Measurements from ENCODE around the gene CACNA1C.
A peak's percentile ranks its signal among the peaks of the same experiment; 100 is the strongest.

Gene CACNA1C

GRCh38 chr12:2494486-2495192 lies 441.9 kb downstream of the CACNA1C start:
- Histone ChIP-seq H3K4me1 (ENCODE audit: control insufficient read depth in 1 of 2, insufficient read depth in 2 of 2, low read length in 2 of 2) (peaks cover 17 to 25% of the 10 kb centered on the region in 2 donors), H3K27me3 (ENCODE audit: low read depth, low read length) (no peaks in the 10 kb centered on the region), H3K4me3 (ENCODE audit: low read depth in 1 of 2, low read length in 2 of 2) (no peak overlapping the region), H3K9me3 (ENCODE audit: control insufficient read depth in 1 of 2, low read length in 2 of 2) (no peaks in the 10 kb centered on the region), H3K27ac (ENCODE audit: low read length) (peak overlapping the region; percentile 4), H3K36me3 (ENCODE audit: control insufficient read depth in 1 of 2, insufficient read depth in 2 of 2, low read length in 2 of 2) (no peaks in the 10 kb centered on the region)

- H3K4me3 ChIP-seq (ENCODE audit: low read depth in 1 of 2, low read length in 2 of 2): no peak overlapping the region
- H3K9me3 ChIP-seq (ENCODE audit: control insufficient read depth in 1 of 2, low read length in 2 of 2): no peaks in the 10 kb centered on the region
- H3K4me1 ChIP-seq (ENCODE audit: control insufficient read depth in 1 of 2, insufficient read depth in 2 of 2, low read length in 2 of 2): peaks cover 15 to 23% of the 10 kb centered on the region in 2 donors
- H3K27me3 ChIP-seq (ENCODE audit: low read depth, low read length): no peaks in the 10 kb centered on the region
- H3K27ac ChIP-seq (ENCODE audit: low read length): no peak overlapping the region
- H3K36me3 ChIP-seq (ENCODE audit: control insufficient read depth in 1 of 2, insufficient read depth in 2 of 2, low read length in 2 of 2): no peaks in the 10 kb centered on the region
Measured at GRCh38 chr12:2495417-2496112, 442.8 kb downstream of the CACNA1C start.

- H3K27ac ChIP-seq (ENCODE audit: low read length): no peak overlapping the region
- H3K4me1 ChIP-seq (ENCODE audit: control insufficient read depth in 1 of 2, insufficient read depth in 2 of 2, low read length in 2 of 2): peaks cover 11 to 15% of the 10 kb centered on the region in 2 donors
- no peaks in the 10 kb centered on the region for H3K9me3 ChIP-seq (ENCODE audit: control insufficient read depth in 1 of 2, low read length in 2 of 2)
Measured at GRCh38 chr12:2498964-2499500, 446.2 kb downstream of the CACNA1C start.

GRCh38 chr12:2501464-2502191 lies 448.8 kb downstream of the CACNA1C start:
- H3K27me3 ChIP-seq (ENCODE audit: low read depth, low read length): no peaks in the 10 kb centered on the region
- no peaks in the 10 kb centered on the region for H3K4me1 ChIP-seq (ENCODE audit: control insufficient read depth in 1 of 2, insufficient read depth in 2 of 2, low read length in 2 of 2)
- no peaks in the 10 kb centered on the region for H3K9me3 ChIP-seq (ENCODE audit: control insufficient read depth in 1 of 2, low read length in 2 of 2)
- H3K4me3 ChIP-seq (ENCODE audit: low read depth in 1 of 2, low read length in 2 of 2): no peak overlapping the region
- H3K27ac ChIP-seq (ENCODE audit: low read length): no peak overlapping the region
- no peaks in the 10 kb centered on the region for H3K36me3 ChIP-seq (ENCODE audit: control insufficient read depth in 1 of 2, insufficient read depth in 2 of 2, low read length in 2 of 2)

More at GRCh38 chr12:2498964-2499500, 446.2 kb downstream of the CACNA1C start:
- Histone ChIP-seq H3K4me3 (ENCODE audit: low read depth in 1 of 2, low read length in 2 of 2) (no peak overlapping the region), H3K36me3 (ENCODE audit: control insufficient read depth in 1 of 2, insufficient read depth in 2 of 2, low read length in 2 of 2) (no peaks in the 10 kb centered on the region), H3K27me3 (ENCODE audit: low read depth, low read length) (no peaks in the 10 kb centered on the region)

- H3K27ac ChIP-seq (ENCODE audit: low read length): no peak overlapping the region
- H3K27me3 ChIP-seq (ENCODE audit: low read depth, low read length): no peaks in the 10 kb centered on the region
- H3K36me3 ChIP-seq (ENCODE audit: control insufficient read depth in 1 of 2, insufficient read depth in 2 of 2, low read length in 2 of 2): no peaks in the 10 kb centered on the region
Measured at GRCh38 chr12:2503036-2503435, 450.2 kb downstream of the CACNA1C start.

GRCh38 chr12:2503762-2504161 lies 451.0 kb downstream of the CACNA1C start:
- H3K4me1 ChIP-seq (ENCODE audit: control insufficient read depth in 1 of 2, insufficient read depth in 2 of 2, low read length in 2 of 2): no peaks in the 10 kb centered on the region
- no peaks in the 10 kb centered on the region for H3K36me3 ChIP-seq (ENCODE audit: control insufficient read depth in 1 of 2, insufficient read depth in 2 of 2, low read length in 2 of 2)
- no peaks in the 10 kb centered on the region for H3K27me3 ChIP-seq (ENCODE audit: low read depth, low read length)
- no peak overlapping the region for H3K4me3 ChIP-seq (ENCODE audit: low read depth in 1 of 2, low read length in 2 of 2)
- no peak overlapping the region for H3K27ac ChIP-seq (ENCODE audit: low read length)
- no peaks in the 10 kb centered on the region for H3K9me3 ChIP-seq (ENCODE audit: control insufficient read depth in 1 of 2, low read length in 2 of 2)

More at GRCh38 chr12:2503036-2503435, 450.2 kb downstream of the CACNA1C start:
- no peak overlapping the region for H3K4me3 ChIP-seq (ENCODE audit: low read depth in 1 of 2, low read length in 2 of 2)
- no peaks in the 10 kb centered on the region for H3K9me3 ChIP-seq (ENCODE audit: control insufficient read depth in 1 of 2, low read length in 2 of 2)
- no peaks in the 10 kb centered on the region for H3K4me1 ChIP-seq (ENCODE audit: control insufficient read depth in 1 of 2, insufficient read depth in 2 of 2, low read length in 2 of 2)

GRCh38 chr12:2504577-2504976 lies 451.8 kb downstream of the CACNA1C start:
- H3K4me3 ChIP-seq (ENCODE audit: low read depth in 1 of 2, low read length in 2 of 2): no peak overlapping the region
- H3K4me1 ChIP-seq (ENCODE audit: control insufficient read depth in 1 of 2, insufficient read depth in 2 of 2, low read length in 2 of 2): no peaks in the 10 kb centered on the region
- no peak overlapping the region for H3K27ac ChIP-seq (ENCODE audit: low read length)
- no peaks in the 10 kb centered on the region for H3K36me3 ChIP-seq (ENCODE audit: control insufficient read depth in 1 of 2, insufficient read depth in 2 of 2, low read length in 2 of 2)
- H3K27me3 ChIP-seq (ENCODE audit: low read depth, low read length): no peaks in the 10 kb centered on the region
- no peaks in the 10 kb centered on the region for H3K9me3 ChIP-seq (ENCODE audit: control insufficient read depth in 1 of 2, low read length in 2 of 2)

- Histone ChIP-seq H3K27ac (ENCODE audit: low read length) (no peak overlapping the region), H3K4me1 (ENCODE audit: control insufficient read depth in 1 of 2, insufficient read depth in 2 of 2, low read length in 2 of 2) (no peaks in the 10 kb centered on the region), H3K36me3 (ENCODE audit: control insufficient read depth in 1 of 2, insufficient read depth in 2 of 2, low read length in 2 of 2) (no peaks in the 10 kb centered on the region), H3K4me3 (ENCODE audit: low read depth in 1 of 2, low read length in 2 of 2) (no peak overlapping the region), H3K9me3 (ENCODE audit: control insufficient read depth in 1 of 2, low read length in 2 of 2) (no peaks in the 10 kb centered on the region), H3K27me3 (ENCODE audit: low read depth, low read length) (no peaks in the 10 kb centered on the region)
Measured at GRCh38 chr12:2507814-2508213, 455.0 kb downstream of the CACNA1C start.

GRCh38 chr12:2509137-2509536 lies 456.4 kb downstream of the CACNA1C start:
- Histone ChIP-seq H3K27ac (ENCODE audit: low read length) (no peak overlapping the region), H3K4me3 (ENCODE audit: low read depth in 1 of 2, low read length in 2 of 2) (no peak overlapping the region), H3K36me3 (ENCODE audit: control insufficient read depth in 1 of 2, insufficient read depth in 2 of 2, low read length in 2 of 2) (no peaks in the 10 kb centered on the region), H3K4me1 (ENCODE audit: control insufficient read depth in 1 of 2, insufficient read depth in 2 of 2, low read length in 2 of 2) (no peaks in the 10 kb centered on the region), H3K9me3 (ENCODE audit: control insufficient read depth in 1 of 2, low read length in 2 of 2) (no peaks in the 10 kb centered on the region), H3K27me3 (ENCODE audit: low read depth, low read length) (no peaks in the 10 kb centered on the region)

- no peaks in the 10 kb centered on the region for H3K36me3 ChIP-seq (ENCODE audit: control insufficient read depth in 1 of 2, insufficient read depth in 2 of 2, low read length in 2 of 2)
Measured at GRCh38 chr12:2510045-2510444, 457.3 kb downstream of the CACNA1C start.

More at GRCh38 chr12:2510045-2510444, 457.3 kb downstream of the CACNA1C start:
- Histone ChIP-seq H3K4me1 (ENCODE audit: control insufficient read depth in 1 of 2, insufficient read depth in 2 of 2, low read length in 2 of 2) (no peaks in the 10 kb centered on the region), H3K27me3 (ENCODE audit: low read depth, low read length) (no peaks in the 10 kb centered on the region), H3K9me3 (ENCODE audit: control insufficient read depth in 1 of 2, low read length in 2 of 2) (no peaks in the 10 kb centered on the region), H3K4me3 (ENCODE audit: low read depth in 1 of 2, low read length in 2 of 2) (no peak overlapping the region), H3K27ac (ENCODE audit: low read length) (no peak overlapping the region)

Measured in muscle layer of duodenum (tissue), 2 donors.